SK-N-SH (cell line): ENCODE results near the gene FYCO1.

Experiments used
- EZH2phosphoT487 ChIP-seq: fragments of 200-600 bp; sonication (generic); IDR thresholded peaks from 2 replicates; pipeline ENCODE4 v1.6.1; 2017; ENCODE audit warnings: low read depth, mixed run types, mild to moderate bottlenecking, antibody characterized with exemption, moderate library complexity, borderline replicate concordance
- GABPA ChIP-seq: IDR thresholded peaks from 2 replicates; pipeline ENCODE4 v1.4.0; 2012; ENCODE audit warnings: low read depth, mild to moderate bottlenecking
- REST ChIP-seq: IDR thresholded peaks from 2 replicates; pipeline ENCODE4 v1.6.1; 2012; ENCODE audit warnings: mild to moderate bottlenecking, low read depth, low read length, moderate library complexity
- SIN3A ChIP-seq: IDR thresholded peaks from 2 replicates; pipeline ENCODE4 v1.6.1; 2012; ENCODE audit warnings: low read depth, mild to moderate bottlenecking, low read length, moderate library complexity, borderline replicate concordance
- SMC3 ChIP-seq: IDR thresholded peaks from 2 replicates; pipeline ENCODE4 v1.6.1; 2012; ENCODE audit warnings: low read depth, low read length, improper control_type of control experiment
- TF ChIP-seq, protein P1 (sequence below): IDR thresholded peaks from 2 replicates; pipeline ENCODE4 v1.4.0; 2012; ENCODE audit warnings: low read depth, borderline replicate concordance
- TF ChIP-seq, protein P2 (sequence below): fragments of 200-600 bp; sonication (generic); IDR thresholded peaks from 2 replicates; pipeline ENCODE4 v1.6.1; 2017; ENCODE audit warnings: antibody characterized with exemption, mild to moderate bottlenecking, moderate library complexity

- TF ChIP-seq GABPA (no peak), EZH2phosphoT487 (no peak), SMC3 (no peak), REST (no peak), SIN3A (no peak)
- TF ChIP-seq, protein P1, sequence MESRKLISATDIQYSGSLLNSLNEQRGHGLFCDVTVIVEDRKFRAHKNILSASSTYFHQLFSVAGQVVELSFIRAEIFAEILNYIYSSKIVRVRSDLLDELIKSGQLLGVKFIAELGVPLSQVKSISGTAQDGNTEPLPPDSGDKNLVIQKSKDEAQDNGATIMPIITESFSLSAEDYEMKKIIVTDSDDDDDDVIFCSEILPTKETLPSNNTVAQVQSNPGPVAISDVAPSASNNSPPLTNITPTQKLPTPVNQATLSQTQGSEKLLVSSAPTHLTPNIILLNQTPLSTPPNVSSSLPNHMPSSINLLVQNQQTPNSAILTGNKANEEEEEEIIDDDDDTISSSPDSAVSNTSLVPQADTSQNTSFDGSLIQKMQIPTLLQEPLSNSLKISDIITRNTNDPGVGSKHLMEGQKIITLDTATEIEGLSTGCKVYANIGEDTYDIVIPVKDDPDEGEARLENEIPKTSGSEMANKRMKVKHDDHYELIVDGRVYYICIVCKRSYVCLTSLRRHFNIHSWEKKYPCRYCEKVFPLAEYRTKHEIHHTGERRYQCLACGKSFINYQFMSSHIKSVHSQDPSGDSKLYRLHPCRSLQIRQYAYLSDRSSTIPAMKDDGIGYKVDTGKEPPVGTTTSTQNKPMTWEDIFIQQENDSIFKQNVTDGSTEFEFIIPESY = no peak
- TF ChIP-seq, protein P2, sequence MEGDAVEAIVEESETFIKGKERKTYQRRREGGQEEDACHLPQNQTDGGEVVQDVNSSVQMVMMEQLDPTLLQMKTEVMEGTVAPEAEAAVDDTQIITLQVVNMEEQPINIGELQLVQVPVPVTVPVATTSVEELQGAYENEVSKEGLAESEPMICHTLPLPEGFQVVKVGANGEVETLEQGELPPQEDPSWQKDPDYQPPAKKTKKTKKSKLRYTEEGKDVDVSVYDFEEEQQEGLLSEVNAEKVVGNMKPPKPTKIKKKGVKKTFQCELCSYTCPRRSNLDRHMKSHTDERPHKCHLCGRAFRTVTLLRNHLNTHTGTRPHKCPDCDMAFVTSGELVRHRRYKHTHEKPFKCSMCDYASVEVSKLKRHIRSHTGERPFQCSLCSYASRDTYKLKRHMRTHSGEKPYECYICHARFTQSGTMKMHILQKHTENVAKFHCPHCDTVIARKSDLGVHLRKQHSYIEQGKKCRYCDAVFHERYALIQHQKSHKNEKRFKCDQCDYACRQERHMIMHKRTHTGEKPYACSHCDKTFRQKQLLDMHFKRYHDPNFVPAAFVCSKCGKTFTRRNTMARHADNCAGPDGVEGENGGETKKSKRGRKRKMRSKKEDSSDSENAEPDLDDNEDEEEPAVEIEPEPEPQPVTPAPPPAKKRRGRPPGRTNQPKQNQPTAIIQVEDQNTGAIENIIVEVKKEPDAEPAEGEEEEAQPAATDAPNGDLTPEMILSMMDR = no peak
These were observed 36.1 kb upstream of the FYCO1 start for GRCh38 chr3:46031747-46032146.
